HG03442 (cell line): ENCODE data around the gene BRPF3.

Experiments used
- ATAC-seq: cut with Tn5 transposase; IDR thresholded peaks from one replicate; pipeline ENCODE4 v1.9.1; 2021; ENCODE audit warnings: mild to moderate bottlenecking, moderate library complexity; ENCODE audit not compliant: unreplicated experiment

The BRPF3 gene

GRCh38 chr6:36227379-36228228 is 31.1 kb downstream of the BRPF3 start:
- no peak for ATAC-seq

- no peak for ATAC-seq
Measured at GRCh38 chr6:36229223-36229622, 32.7 kb downstream of the BRPF3 start.

GRCh38 chr6:36230371-36230770 is 33.8 kb downstream of the BRPF3 start:
- ATAC-seq, result no peak

- ATAC-seq, result no peak
Measured at GRCh38 chr6:36232172-36232571, 35.6 kb downstream of the BRPF3 start.

GRCh38 chr6:36235309-36235708 is 38.8 kb downstream of the BRPF3 start:
- no peak for ATAC-seq

- no peak for ATAC-seq
Measured at GRCh38 chr6:36235862-36236261, 39.3 kb downstream of the BRPF3 start.

- no peak for ATAC-seq
Measured at GRCh38 chr6:36239774-36240173, 43.2 kb downstream of the BRPF3 start.

GRCh38 chr6:36241728-36242127 is 45.2 kb downstream of the BRPF3 start:
- no peak for ATAC-seq

GRCh38 chr6:36242161-36242560 is 45.6 kb downstream of the BRPF3 start:
- ATAC-seq, result no peak

GRCh38 chr6:36242626-36243025 is 46.1 kb downstream of the BRPF3 start:
- ATAC-seq, result no peak

GRCh38 chr6:36243562-36244212 is 47.1 kb downstream of the BRPF3 start:
- no peak for ATAC-seq

GRCh38 chr6:36244641-36245280 is 48.2 kb downstream of the BRPF3 start:
- ATAC-seq, result no peak

- no peak for ATAC-seq
Measured at GRCh38 chr6:36245572-36246061, 49.1 kb downstream of the BRPF3 start.

GRCh38 chr6:36246506-36247268 is 50.1 kb downstream of the BRPF3 start:
- ATAC-seq, result no peak

- ATAC-seq, result no peak
Measured at GRCh38 chr6:36247693-36248092, 51.1 kb downstream of the BRPF3 start.

- no peak for ATAC-seq
Measured at GRCh38 chr6:36248980-36249379, 52.4 kb downstream of the BRPF3 start.

GRCh38 chr6:36249536-36249935 is 53.0 kb downstream of the BRPF3 start:
- ATAC-seq, result no peak

- ATAC-seq, result no peak
Measured at GRCh38 chr6:36252005-36252404, 55.5 kb downstream of the BRPF3 start.

- ATAC-seq, result no peak
Measured at GRCh38 chr6:36263390-36264000, 67.0 kb downstream of the BRPF3 start.

- no peak for ATAC-seq
Measured at GRCh38 chr6:36265744-36266143, 69.2 kb downstream of the BRPF3 start.
